HepG2 (cell line): ENCODE results near the gene ZFP36L2. TPM values are rescaled to one million over a fixed set of nuclear protein-coding genes. Genes with fewer than 3 reads are reported as not detected.

Source experiments
- AGO1 ChIP-seq: fragments of 200-400 bp; formaldehyde crosslinking; IDR thresholded peaks from 2 replicates; pipeline ENCODE4 v1.6.1; 2017; ENCODE audit warnings: mild to moderate bottlenecking, low read depth, low read length, moderate library complexity; ENCODE audit not compliant: poor library complexity, severe bottlenecking
- CENPBD1 ChIP-seq: sonication (generic); formaldehyde crosslinking; IDR thresholded peaks from 2 replicates; pipeline ENCODE4 v1.8.0; 2022; ENCODE audit warnings: missing genetic modification reagents, low read depth, mild to moderate bottlenecking, borderline replicate concordance
- ELF3 ChIP-seq: IDR thresholded peaks from 2 replicates; pipeline ENCODE4 v1.6.1; 2016; ENCODE audit warnings: missing genetic modification reagents, missing compliant biosample characterization
- ETV5 ChIP-seq: IDR thresholded peaks from 2 replicates; pipeline ENCODE4 v1.6.1; 2018; ENCODE audit warnings: missing biosample characterization, missing genetic modification reagents, inconsistent platforms, borderline replicate concordance
- FIP1L1 ChIP-seq: fragments of 200-400 bp; formaldehyde crosslinking; IDR thresholded peaks from 2 replicates; pipeline ENCODE4 v1.6.1; 2018; ENCODE audit warnings: low read depth, mild to moderate bottlenecking, low read length, moderate library complexity, borderline replicate concordance; ENCODE audit not compliant: insufficient read depth
- FOXK1 ChIP-seq: sonication (generic); formaldehyde crosslinking; IDR thresholded peaks from 2 replicates; pipeline ENCODE4 v1.4.0; 2020; ENCODE audit warnings: low read depth, missing genetic modification reagents, borderline replicate concordance
- HHEX ChIP-seq: IDR thresholded peaks from 2 replicates; pipeline ENCODE4 v1.6.1; 2016; ENCODE audit warnings: control low read depth
- HOXA9 ChIP-seq: sonication (generic); formaldehyde crosslinking; IDR thresholded peaks from 2 replicates; pipeline ENCODE4 v1.8.1; 2022; ENCODE audit warnings: missing genetic modification reagents, mild to moderate bottlenecking, moderate library complexity, borderline replicate concordance
- KLF11 ChIP-seq: IDR thresholded peaks from 2 replicates; pipeline ENCODE4 v1.6.1; 2016; ENCODE audit warnings: missing compliant biosample characterization
- TEF ChIP-seq: sonication (generic); formaldehyde crosslinking; IDR thresholded peaks from 2 replicates; pipeline ENCODE4 v1.5.0; 2020; ENCODE audit warnings: missing genetic modification reagents
- TERF1 ChIP-seq: sonication (generic); formaldehyde crosslinking; IDR thresholded peaks from 2 replicates; pipeline ENCODE4 v1.8.0; 2022; ENCODE audit warnings: mild to moderate bottlenecking, missing genetic modification reagents, moderate library complexity
- YEATS4 ChIP-seq: sonication (generic); formaldehyde crosslinking; IDR thresholded peaks from 2 replicates; pipeline ENCODE4 v1.4.0; 2020; ENCODE audit warnings: missing genetic modification reagents, borderline replicate concordance
- ZNF20 ChIP-seq: sonication (generic); formaldehyde crosslinking; IDR thresholded peaks from 2 replicates; pipeline ENCODE4 v1.4.0; 2020; ENCODE audit warnings: mild to moderate bottlenecking, moderate library complexity, missing genetic modification reagents
- ZNF430 ChIP-seq: sonication (generic); formaldehyde crosslinking; IDR thresholded peaks from 2 replicates; pipeline ENCODE4 v1.9.0; 2021; ENCODE audit warnings: mild to moderate bottlenecking, missing genetic modification reagents
- ZNF512B ChIP-seq: sonication (generic); formaldehyde crosslinking; IDR thresholded peaks from 2 replicates; pipeline ENCODE4 v1.5.1; 2020; ENCODE audit warnings: missing genetic modification reagents, mild to moderate bottlenecking, borderline replicate concordance
- ZNF563 ChIP-seq: sonication (generic); formaldehyde crosslinking; IDR thresholded peaks from 2 replicates; pipeline ENCODE4 v1.8.0; 2022; ENCODE audit warnings: mild to moderate bottlenecking, moderate library complexity, missing genetic modification reagents
- ZNF567 ChIP-seq: sonication (generic); formaldehyde crosslinking; IDR thresholded peaks from 2 replicates; pipeline ENCODE4 v1.8.1; 2023; ENCODE audit warnings: mild to moderate bottlenecking, missing genetic modification reagents, borderline replicate concordance
- ZNF652 ChIP-seq: IDR thresholded peaks from 2 replicates; pipeline ENCODE4 v1.6.1; 2016; ENCODE audit warnings: low read depth, borderline replicate concordance
- ZNF704 ChIP-seq: sonication (generic); formaldehyde crosslinking; IDR thresholded peaks from 2 replicates; pipeline ENCODE4 v1.8.1; 2023; ENCODE audit warnings: mild to moderate bottlenecking, inconsistent platforms, moderate library complexity, missing genetic modification reagents, borderline replicate concordance
- ZNF782 ChIP-seq: sonication (generic); formaldehyde crosslinking; IDR thresholded peaks from 2 replicates; pipeline ENCODE4 v1.4.0; 2020; ENCODE audit warnings: missing genetic modification reagents, mild to moderate bottlenecking, borderline replicate concordance
- ZNF800 ChIP-seq: sonication (generic); formaldehyde crosslinking; IDR thresholded peaks from 2 replicates; pipeline ENCODE4 v1.4.0; 2020; ENCODE audit warnings: missing genetic modification reagents
- polyA plus RNA-seq, 8 experiments: library from polyadenylated mRNA; depleted of rRNA in 3 of 8; stranded (reverse) in 7 of 8; unstranded in 1 of 8; fragments of >200 nt; fragmentation: Illumina TruSeq in 4 of 8; extraction: Trizol in 4 of 8; gene quantifications; 2 replicates each; pipeline versions ENCODE4 v1.2.1 to v1.2.3, GENCODE V29; 2011 to 2016; ENCODE audit warnings: low read depth in 4 of 8, missing spikeins in 1 of 8, mixed read lengths in 1 of 8; ENCODE audit not compliant: insufficient read depth in 1 of 8
- total RNA-seq, 5 experiments: library from RNA; depleted of rRNA; stranded (reverse); fragments of >200 nt; fragmentation: Illumina TruSeq; extraction: Trizol; gene quantifications; 2 replicates each; pipeline ENCODE4 v1.2.3, GENCODE V29; 2016; ENCODE audit warnings: low read depth in 1 of 5

ZFP36L2 gene
- total and polyA plus RNA-seq, 2 of the 13 experiments (the other 11 are each of a cell fraction or from before 2014, with no cell fraction given) = 11.2 to 21.8 TPM

- TF ChIP-seq ZNF800 = no peak
- TF ChIP-seq ELF3 (CRISPR knock-in tag) = peak; percentile 80
- no peak for TF ChIP-seq ZNF782
- no peak for TF ChIP-seq TEF (CRISPR knock-in tag)
- TF ChIP-seq YEATS4 = 0 out of 2 replicates have a peak, but pooled peaks have one; percentile 2
- no peak for TF ChIP-seq KLF11
- TF ChIP-seq FIP1L1 = no peak
- 0 out of 2 replicates have a peak, but pooled peaks have one; percentile 28 for TF ChIP-seq ZNF430 (CRISPR knock-in tag)
- TF ChIP-seq CENPBD1 (CRISPR knock-in tag) = no peak
- no peak for TF ChIP-seq ZNF563 (CRISPR knock-in tag)
- no peak for TF ChIP-seq ZNF704 (CRISPR knock-in tag)
- no peak for TF ChIP-seq ZNF567 (CRISPR knock-in tag)
- peak; percentile 46; the same call in 1 of the 2 replicates for TF ChIP-seq ETV5 (CRISPR knock-in tag)
- no peak for TF ChIP-seq HOXA9 (CRISPR knock-in tag)
- no peak; the same call in 1 of the 2 replicates for TF ChIP-seq ZNF512B
- peak; percentile 70 for TF ChIP-seq AGO1
- no peak for TF ChIP-seq ZNF20 (CRISPR knock-in tag)
- TF ChIP-seq ZNF652 = no peak
- TF ChIP-seq TERF1 (CRISPR knock-in tag) = peak; percentile 27; the same call in 1 of the 2 replicates
- TF ChIP-seq FOXK1 (CRISPR knock-in tag) = 0 out of 2 replicates have a peak, but pooled peaks have one; percentile 20
- no peak for TF ChIP-seq HHEX (CRISPR knock-in tag)
These were observed 2.3 kb downstream of the ZFP36L2 start (continued) for GRCh38 chr2:43224131-43224570.
